ENCODE results near the gene CFAP97D1. TPM values are rescaled to one million over a fixed set of nuclear protein-coding genes. Genes with fewer than 3 reads are reported as not detected.

The CFAP97D1 gene
- total RNA-seq, 2 experiments from 2014 or later, result not detected

DNA sequence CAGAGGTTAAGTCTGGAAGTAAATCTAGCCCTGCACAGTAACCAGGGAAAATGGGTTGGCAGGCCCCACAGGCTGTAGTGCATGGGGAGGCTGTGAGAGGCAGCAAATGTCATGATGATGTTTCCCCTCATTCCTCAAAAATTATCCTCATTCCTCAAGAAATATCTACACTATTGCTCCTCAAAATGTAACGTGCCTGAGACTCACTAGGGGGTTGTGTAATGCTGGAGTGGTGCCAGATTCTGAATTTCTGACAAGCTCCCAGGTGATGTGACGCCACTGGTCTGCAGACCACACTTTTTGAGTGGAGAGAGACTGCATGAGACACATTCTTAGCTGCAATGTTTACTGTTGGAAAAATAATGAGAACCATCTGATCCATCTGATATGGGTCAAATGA, 53.9 kb downstream of the CFAP97D1 start:
- ChIA-PET POLR2A (no interaction called here), CTCF (ENCODE audit: unreplicated experiment) (no interaction called here)
- H3K4me3 ChIP-seq (ENCODE audit: low read depth, low read length, poor library complexity, severe bottlenecking), result no peak overlapping the region
- no peaks in the 10 kb centered on the region for H3K9me3 ChIP-seq (ENCODE audit: low read length)
- no TSS peak for BruUV-seq (replicated peaks)
- TF ChIP-seq EZH2phosphoT487 (IDR thresholded peaks at IDR 0.05; ENCODE audit: borderline replicate concordance, low read depth, low read length), result no peak
- TF ChIP-seq, protein P1, sequence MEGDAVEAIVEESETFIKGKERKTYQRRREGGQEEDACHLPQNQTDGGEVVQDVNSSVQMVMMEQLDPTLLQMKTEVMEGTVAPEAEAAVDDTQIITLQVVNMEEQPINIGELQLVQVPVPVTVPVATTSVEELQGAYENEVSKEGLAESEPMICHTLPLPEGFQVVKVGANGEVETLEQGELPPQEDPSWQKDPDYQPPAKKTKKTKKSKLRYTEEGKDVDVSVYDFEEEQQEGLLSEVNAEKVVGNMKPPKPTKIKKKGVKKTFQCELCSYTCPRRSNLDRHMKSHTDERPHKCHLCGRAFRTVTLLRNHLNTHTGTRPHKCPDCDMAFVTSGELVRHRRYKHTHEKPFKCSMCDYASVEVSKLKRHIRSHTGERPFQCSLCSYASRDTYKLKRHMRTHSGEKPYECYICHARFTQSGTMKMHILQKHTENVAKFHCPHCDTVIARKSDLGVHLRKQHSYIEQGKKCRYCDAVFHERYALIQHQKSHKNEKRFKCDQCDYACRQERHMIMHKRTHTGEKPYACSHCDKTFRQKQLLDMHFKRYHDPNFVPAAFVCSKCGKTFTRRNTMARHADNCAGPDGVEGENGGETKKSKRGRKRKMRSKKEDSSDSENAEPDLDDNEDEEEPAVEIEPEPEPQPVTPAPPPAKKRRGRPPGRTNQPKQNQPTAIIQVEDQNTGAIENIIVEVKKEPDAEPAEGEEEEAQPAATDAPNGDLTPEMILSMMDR (conservative IDR thresholded peaks at IDR 0.05; ENCODE audit: low read length), result no peak
- no peaks in the 10 kb centered on the region for H4K20me1 ChIP-seq (ENCODE audit: insufficient read depth, low read length)
- no peaks in the 10 kb centered on the region for H3K9me2 ChIP-seq (ENCODE audit: insufficient read depth, low read length)
- H3K36me3 ChIP-seq (ENCODE audit: insufficient read depth, low read length), result no peaks in the 10 kb centered on the region
- intact Hi-C loops (cut with micrococcal nuclease; ENCODE audit: unreplicated experiment), result no loop called here
- H3K27ac ChIP-seq (ENCODE audit: low read depth, low read length, poor library complexity, severe bottlenecking), result no peak overlapping the region
- H3K4me2 ChIP-seq (ENCODE audit: low read length), result no peak overlapping the region
- H3K4me1 ChIP-seq (ENCODE audit: insufficient read depth, low read length, poor library complexity, severe bottlenecking), result no peaks in the 10 kb centered on the region
- H2AFZ ChIP-seq (ENCODE audit: low read length), result no peak overlapping the region
- H3K79me2 ChIP-seq (ENCODE audit: insufficient read depth, low read depth, low read length), result no peaks in the 10 kb centered on the region
- no peak for DNase-seq (ENCODE audit: low spot score)

Other genes with a start within 250 kb of the CFAP97D1 start
- not detected in 2 replicates for gene ETV4, start 234.1 kb upstream of the CFAP97D1 start, total RNA-seq (2014; rRNA removed; shearing (Covaris generic))
- gene ETV4, start 234.1 kb upstream of the CFAP97D1 start, total RNA-seq (2022), result not detected in 2 replicates
- not detected in 2 replicates for gene MEOX1, start 118.5 kb upstream of the CFAP97D1 start, total RNA-seq (2014; rRNA removed; shearing (Covaris generic))
- gene MEOX1, start 118.5 kb upstream of the CFAP97D1 start, total RNA-seq (2022), result not detected in 2 replicates
- not detected in 2 replicates for gene SOST, start 21.6 kb upstream of the CFAP97D1 start, total RNA-seq (2014; rRNA removed; shearing (Covaris generic))
- gene SOST, start 21.6 kb upstream of the CFAP97D1 start, total RNA-seq (2022), result not detected in 2 replicates
- 3.0 and 9.0 TPM in 2 replicates for gene DUSP3, start 1.5 kb upstream of the CFAP97D1 start, total RNA-seq (2014; rRNA removed; shearing (Covaris generic))
- 6.9 and 9.8 TPM in 2 replicates for gene DUSP3, start 1.5 kb upstream of the CFAP97D1 start, total RNA-seq (2022)
- not detected in 2 replicates for gene MPP3, start 52.7 kb downstream of the CFAP97D1 start, total RNA-seq (2014; rRNA removed; shearing (Covaris generic))
- gene MPP3, start 52.7 kb downstream of the CFAP97D1 start, total RNA-seq (2022), result not detected in 2 replicates
- not detected in 2 replicates for gene CD300LG, start 66.7 kb downstream of the CFAP97D1 start, total RNA-seq (2014; rRNA removed; shearing (Covaris generic))
- gene CD300LG, start 66.7 kb downstream of the CFAP97D1 start, total RNA-seq (2022), result not detected in 2 replicates
- gene MPP2, start 127.1 kb downstream of the CFAP97D1 start, total RNA-seq (2014; rRNA removed; shearing (Covaris generic)), result 0.16 and 0.39 TPM in 2 replicates
- gene MPP2, start 127.1 kb downstream of the CFAP97D1 start, total RNA-seq (2022), result 0.63 and 0.67 TPM in 2 replicates
- not detected in 2 replicates for gene PPY, start 162.0 kb downstream of the CFAP97D1 start, total RNA-seq (2014; rRNA removed; shearing (Covaris generic))
- not detected in 2 replicates for gene PPY, start 162.0 kb downstream of the CFAP97D1 start, total RNA-seq (2022)
- gene PYY, start 173.5 kb downstream of the CFAP97D1 start, total RNA-seq (2014; rRNA removed; shearing (Covaris generic)), result not detected in 2 replicates
- not detected in 2 replicates for gene PYY, start 173.5 kb downstream of the CFAP97D1 start, total RNA-seq (2022)
- gene NAGS, start 224.2 kb downstream of the CFAP97D1 start, total RNA-seq (2014; rRNA removed; shearing (Covaris generic)), result 0.32 and 0.54 TPM in 2 replicates
- gene NAGS, start 224.2 kb downstream of the CFAP97D1 start, total RNA-seq (2022), result 0.61 and 1.5 TPM in 2 replicates
- 27.2 and 41.9 TPM in 2 replicates for gene TMEM101, start 234.5 kb downstream of the CFAP97D1 start, total RNA-seq (2014; rRNA removed; shearing (Covaris generic))
- gene TMEM101, start 234.5 kb downstream of the CFAP97D1 start, total RNA-seq (2022), result 22.5 and 26.5 TPM in 2 replicates